GM12878 (cell line): Measurements from ENCODE around the gene ZNF684. TPM values are rescaled to one million over a fixed set of nuclear protein-coding genes. Genes with fewer than 3 reads are reported as not detected.

Source experiments
- ATAC-seq: fragments of 200-7000 bp; cut with Tn5 transposase; 3 replicates; pipeline ENCODE4 v1.9.1; 2020; ENCODE audit warnings: mild to moderate bottlenecking, moderate library complexity
- BruUV-seq: library from RNA; stranded (reverse); fragments of 400-500 nt; replicated peaks from 2 replicates; lab custom pipeline; 2021; lab: Mats Ljungman, UMichigan
- CTCF ChIA-PET: fragments of 300-600 bp; sonication (Branson Sonifier 250); formaldehyde crosslinking; extraction: SDS; loops from one replicate; lab custom pipeline; 2021; ENCODE audit warnings: inconsistent platforms; lab: Yijun Ruan, JAX
- POLR2A ChIA-PET: fragments of 350-600 bp; formaldehyde crosslinking; extraction: SDS; loops from one replicate; lab custom pipeline; 2021; ENCODE audit warnings: inconsistent platforms; lab: Charles Lee
- RAD21 ChIA-PET: fragments of 300-600 bp; sonication (Branson Sonifier 250); formaldehyde crosslinking; loops from one replicate; lab custom pipeline; 2023; ENCODE audit warnings: antibody characterized with exemption; ENCODE audit not compliant: unreplicated experiment; lab: Charles Lee
- SMC1A ChIA-PET: fragments of 300-600 bp; sonication (Branson Sonifier 250); formaldehyde crosslinking; loops from one replicate; lab custom pipeline; 2023; ENCODE audit not compliant: unreplicated experiment, uncharacterized antibody; lab: Charles Lee
- DNase-seq: peaks from one replicate; pipeline ENCODE4 v3.0.0-alpha.2; 2011; ENCODE audit warnings: low read depth, low spot score
- FAIRE-seq: peaks from 3 replicates; lab custom pipeline; 2011; peaks lifted over from hg19 to GRCh38; lab: Jason Lieb, UNC
- H2AFZ ChIP-seq: 2 replicates; pipeline ENCODE4 v1.6.0; 2011; ENCODE audit warnings: low read depth, low read length, control low read depth; ENCODE audit not compliant: control insufficient read depth
- H3K27ac ChIP-seq: 2 replicates; pipeline ENCODE4 v1.5.1; 2011; ENCODE audit warnings: control low read depth; ENCODE audit not compliant: control insufficient read depth, insufficient read depth
- H3K27me3 ChIP-seq, 2 experiments: replicated peaks in 1 of 2; 2 replicates each; pipeline versions ENCODE4 v1.6.0 to v1.6.1; 2011; ENCODE audit warnings: low read length in 1 of 2; ENCODE audit not compliant: control insufficient read depth in 2 of 2, insufficient read depth in 2 of 2
- H3K36me3 ChIP-seq, 2 experiments: 2 replicates each; pipeline ENCODE4 v1.5.1; 2011; ENCODE audit warnings: low read length in 1 of 2; ENCODE audit not compliant: control insufficient read depth in 2 of 2, insufficient read depth in 2 of 2
- H3K4me1 ChIP-seq: 2 replicates; pipeline ENCODE4 v1.6.1; 2011; ENCODE audit warnings: mild to moderate bottlenecking, low read length, moderate library complexity, mixed read lengths; ENCODE audit not compliant: control insufficient read depth, insufficient read depth
- H3K4me2 ChIP-seq: 2 replicates; pipeline ENCODE4 v1.6.0; 2011; ENCODE audit warnings: control low read depth; ENCODE audit not compliant: control insufficient read depth, insufficient read depth
- H3K4me3 ChIP-seq: fragments of 200-600 bp; sonication (generic); 2 replicates; pipeline ENCODE4 v1.5.1; 2016
- H3K79me2 ChIP-seq: 2 replicates; pipeline ENCODE4 v1.6.0; 2011; ENCODE audit warnings: low read length; ENCODE audit not compliant: control insufficient read depth, insufficient read depth
- H3K9ac ChIP-seq: 2 replicates; pipeline ENCODE4 v1.8.0; 2011; ENCODE audit warnings: low read length, control low read depth, mixed read lengths; ENCODE audit not compliant: control insufficient read depth, insufficient read depth
- H3K9me3 ChIP-seq: replicated peaks from 3 replicates; pipeline ENCODE4 v1.5.1; 2011; ENCODE audit warnings: mild to moderate bottlenecking, low read length; ENCODE audit not compliant: control insufficient read depth, insufficient read depth
- H4K20me1 ChIP-seq: 2 replicates; pipeline ENCODE4 v1.6.0; 2011; ENCODE audit not compliant: control insufficient read depth, insufficient read depth
- ESRRA ChIP-seq: IDR thresholded peaks from 2 replicates; pipeline ENCODE4 v1.6.1; 2012; ENCODE audit warnings: mild to moderate bottlenecking, low read length, improper control_type of control experiment
- KLF5 ChIP-seq: fragments of 450-650 bp; IDR thresholded peaks from 2 replicates; pipeline ENCODE4 v1.6.1; 2014; ENCODE audit warnings: mild to moderate bottlenecking; ENCODE audit not compliant: partially characterized antibody
- MXI1 ChIP-seq: fragments of 150-350 bp; IDR thresholded peaks from 2 replicates; pipeline ENCODE4 v1.6.1; 2011; ENCODE audit warnings: low read depth, mild to moderate bottlenecking, inconsistent platforms, low read length, improper control_type of control experiment
- RCOR1 ChIP-seq: conservative IDR thresholded peaks from 2 replicates; pipeline ENCODE4 v1.6.1; 2012; ENCODE audit warnings: low read depth, low read length, improper control_type of control experiment
- STAT1 ChIP-seq: fragments of 450-650 bp; conservative IDR thresholded peaks from 2 replicates; pipeline ENCODE4 v1.6.1; 2014; ENCODE audit warnings: antibody characterized with exemption, mild to moderate bottlenecking
- TAF1 ChIP-seq: IDR thresholded peaks from 2 replicates; pipeline ENCODE4 v1.6.1; 2011; ENCODE audit warnings: mild to moderate bottlenecking, low read depth, low read length, borderline replicate concordance
- TBL1XR1 ChIP-seq: IDR thresholded peaks from 2 replicates; pipeline ENCODE4 v1.6.1; 2012; ENCODE audit warnings: low read depth, low read length, improper control_type of control experiment
- ZBED1 ChIP-seq: IDR thresholded peaks from 2 replicates; pipeline ENCODE4 v1.6.1; 2016; ENCODE audit warnings: borderline replicate concordance
- WGBS: methylation state at CpG from one replicate; pipeline ENCODE4 v1.1.6; 2016; ENCODE audit warnings: low lambda C conversion rate; ENCODE audit not compliant: insufficient replicate concordance, insufficient coverage; ENCODE audit errors: missing lambda C conversion rate; 5-methylcytosine and 5-hydroxymethylcytosine counted together
- in situ Hi-C: fragments of 300-500 bp; cut with MboI; formaldehyde crosslinking; loops from 9 replicates; pipeline ENCODE4 v1.14.3; 2018; ENCODE audit warnings: mixed read lengths
- intact Hi-C: fragments of 100-400 bp; cut with micrococcal nuclease; formaldehyde crosslinking; loops from one replicate; pipeline ENCODE4 v1.14.2; 2022; ENCODE audit not compliant: unreplicated experiment
- polyA plus RNA-seq, 11 experiments: library from polyadenylated mRNA; depleted of rRNA in 4 of 11; unstranded in 6 of 11; stranded (reverse) in 5 of 11; fragments of >200 nt; fragmentation: Nextera tagmentation in 4 of 11; fragmentation: Illumina TruSeq in 1 of 11; extraction: Ambion mirVana in 4 of 11; extraction: Trizol in 1 of 11; gene quantifications; 1 replicate in 1 of 11; 2 replicates in 10 of 11; pipeline versions ENCODE4 v1.2.1 to v1.2.3, GENCODE V29; 2011 to 2016; ENCODE audit warnings: inconsistent platforms in 2 of 11, missing spikeins in 2 of 11, low read depth in 1 of 11
- total RNA-seq, 4 experiments: library from RNA; depleted of rRNA in 3 of 4; stranded (reverse); fragments of >200 nt in 3 of 4; fragmentation: Illumina TruSeq in 1 of 4; extraction: Trizol in 1 of 4; gene quantifications; 2 replicates each; pipeline versions ENCODE4 v1.2.1 to v1.2.3, GENCODE V29; 2013 to 2021
- TF ChIP-seq, protein P1 (sequence below): fragments of 450-650 bp; IDR thresholded peaks from 2 replicates; pipeline ENCODE4 v1.6.1; 2017; ENCODE audit warnings: low read depth, mild to moderate bottlenecking, moderate library complexity

The ZNF684 gene
- total and polyA plus RNA-seq, 10 of the 15 experiments (the other 5 are each of a cell fraction or from before 2014, with no cell fraction given): 3.8 to 6.8 (median 6.0) TPM

DNA sequence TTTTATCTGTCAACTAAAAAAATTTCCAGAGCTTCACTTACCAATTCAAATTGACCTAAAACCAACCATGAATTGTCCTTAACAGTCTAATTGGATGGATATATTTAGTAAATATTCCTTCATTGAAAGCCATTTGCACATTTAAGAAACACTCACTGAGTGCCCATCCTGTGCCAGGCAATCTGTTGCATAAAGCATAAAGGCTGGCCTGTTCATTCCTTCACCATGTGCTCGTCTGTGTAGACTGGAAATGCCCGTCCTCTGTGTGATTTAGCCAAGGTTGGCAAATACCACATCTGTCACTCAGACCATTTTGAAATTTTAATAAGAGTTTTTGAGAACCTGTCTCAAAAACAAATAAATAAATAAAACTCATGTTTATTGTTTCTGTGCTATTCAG lies 57.1 kb downstream of the ZNF684 start:
- Histone ChIP-seq H2AFZ (no peak overlapping the region), H4K20me1 (no peaks in the 10 kb centered on the region), H3K27me3 (no peaks in the 10 kb centered on the region), H3K36me3 (no peaks in the 10 kb centered on the region), H3K79me2 (no peaks in the 10 kb centered on the region), H3K9me3 (no peaks in the 10 kb centered on the region), H3K4me3 (no peak overlapping the region), H3K4me1 (no peaks in the 10 kb centered on the region), H3K4me2 (no peak overlapping the region), H3K9ac (no peak overlapping the region), H3K27ac (no peak overlapping the region)
- in situ Hi-C loops: no loop called here
- SMC1A ChIA-PET: interaction anchor here (1.0 to 1.2 kb wide), 2 partner anchors 21 to 260 kb away, joined by 3 to 4 read pairs; no protein-coding TSS in a partner anchor
- DNase-seq: no peak
- no peak for ATAC-seq
- intact Hi-C loops: no loop called here
- POLR2A ChIA-PET: no interaction called here
- RAD21 ChIA-PET: no interaction called here
- CTCF ChIA-PET: interaction anchor here (0.8 to 2.0 kb wide), 5 partner anchors 31 to 363 kb away, joined by 3 to 8 read pairs (median 3); no protein-coding TSS in a partner anchor
- no peak for TF ChIP-seq ZBED1
- no peak for TF ChIP-seq ESRRA
- no peak for TF ChIP-seq TBL1XR1
- TF ChIP-seq MXI1: no peak
- no peak for TF ChIP-seq TAF1
- no peak for TF ChIP-seq STAT1
- TF ChIP-seq, protein P1, sequence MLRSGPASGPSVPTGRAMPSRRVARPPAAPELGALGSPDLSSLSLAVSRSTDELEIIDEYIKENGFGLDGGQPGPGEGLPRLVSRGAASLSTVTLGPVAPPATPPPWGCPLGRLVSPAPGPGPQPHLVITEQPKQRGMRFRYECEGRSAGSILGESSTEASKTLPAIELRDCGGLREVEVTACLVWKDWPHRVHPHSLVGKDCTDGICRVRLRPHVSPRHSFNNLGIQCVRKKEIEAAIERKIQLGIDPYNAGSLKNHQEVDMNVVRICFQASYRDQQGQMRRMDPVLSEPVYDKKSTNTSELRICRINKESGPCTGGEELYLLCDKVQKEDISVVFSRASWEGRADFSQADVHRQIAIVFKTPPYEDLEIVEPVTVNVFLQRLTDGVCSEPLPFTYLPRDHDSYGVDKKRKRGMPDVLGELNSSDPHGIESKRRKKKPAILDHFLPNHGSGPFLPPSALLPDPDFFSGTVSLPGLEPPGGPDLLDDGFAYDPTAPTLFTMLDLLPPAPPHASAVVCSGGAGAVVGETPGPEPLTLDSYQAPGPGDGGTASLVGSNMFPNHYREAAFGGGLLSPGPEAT: no peak
- no peak for TF ChIP-seq KLF5
- TF ChIP-seq RCOR1: no peak
- WGBS: 0% methylated on average over 2 of the region's 2 CpGs
- BruUV-seq: no TSS peak
- FAIRE-seq: no peak
